ENCODE data around the gene INAFM2.

- no peak for TF ChIP-seq CTCF (IDR thresholded peaks at IDR 0.05 in 8 of 11, conservative IDR thresholded peaks at IDR 0.05 in 3 of 11)
- TF ChIP-seq POLR2A (IDR thresholded peaks at IDR 0.05): no peak
These were observed 36.7 kb upstream of the INAFM2 start for GRCh38 chr15:40286794-40287193.
